ENCODE data around the gene BOLA2B. TPM values are rescaled to one million over a fixed set of nuclear protein-coding genes. Genes with fewer than 3 reads are reported as not detected.
"Not testable (repeated sequence)": the region's sequence is repeated elsewhere in the genome, so short reads cannot be mapped to it uniquely, and the experiment has no call there.

Gene BOLA2B
- total RNA-seq, 1 experiment from 2014 or later = 156 TPM

DNA sequence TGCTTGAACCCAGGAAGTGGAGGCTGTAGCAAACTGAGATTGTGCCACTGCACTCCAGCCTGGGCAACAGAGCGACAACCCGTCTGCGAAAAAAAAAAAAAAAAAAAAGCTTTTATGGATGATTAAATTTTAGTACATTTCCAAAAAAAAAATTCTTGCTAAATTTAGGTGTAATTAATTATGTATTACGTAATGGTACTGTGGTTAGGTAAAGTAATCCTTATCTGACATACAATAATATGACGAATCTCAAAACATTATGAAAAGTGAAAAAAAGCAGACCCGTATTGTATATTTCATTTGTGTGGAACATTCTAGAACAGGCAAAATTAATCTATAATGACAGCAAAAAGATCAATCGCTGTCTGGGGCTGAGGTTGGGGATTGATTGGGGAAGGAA lies 20.4 kb downstream of the BOLA2B start:
- no peaks in the 10 kb centered on the region for H3K9me3 ChIP-seq (replicated peaks)
- no peaks in the 10 kb centered on the region for H3K36me3 ChIP-seq
- no peak overlapping the region for H3K27ac ChIP-seq
- no peak overlapping the region for H3K4me3 ChIP-seq
- no peak for DNase-seq (ENCODE audit: low read depth in 1 of 2, low spot score in 2 of 2)
- H3K27me3 ChIP-seq (replicated peaks) = no peaks in the 10 kb centered on the region
- no peaks in the 10 kb centered on the region for H3K4me1 ChIP-seq (replicated peaks)

GRCh38 chr16:30170145-30170544 lies 23.3 kb downstream of the BOLA2B start:
- H3K4me3 ChIP-seq; H3K36me3 ChIP-seq; H3K9me3 ChIP-seq (replicated peaks); H3K27me3 ChIP-seq (replicated peaks); H3K4me1 ChIP-seq (replicated peaks); H3K27ac ChIP-seq; DNase-seq (ENCODE audit: low read depth in 1 of 2, low spot score in 2 of 2): not testable (repeated sequence)

DNA sequence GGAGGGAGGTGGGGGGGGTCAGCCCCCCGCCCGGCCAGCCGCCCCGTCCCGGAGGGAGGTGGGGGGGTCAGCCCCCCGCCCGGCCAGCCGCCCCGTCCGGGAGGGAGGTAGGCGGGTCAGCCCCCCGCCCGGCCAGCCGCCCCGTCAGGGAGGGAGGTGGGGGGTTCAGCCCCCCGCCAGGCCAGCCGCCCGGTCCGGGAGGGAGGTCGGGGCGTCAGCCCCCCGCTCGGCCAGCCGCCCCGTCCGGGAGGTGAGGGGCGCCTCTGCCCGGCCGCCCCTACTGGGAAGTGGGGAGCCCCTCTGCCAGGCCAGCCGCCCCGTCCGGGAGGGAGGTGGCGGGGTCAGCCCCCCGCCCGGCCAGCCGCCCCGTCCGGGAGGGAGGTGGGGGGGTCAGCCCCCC lies 24.1 kb downstream of the BOLA2B start:
- not testable (repeated sequence) for H3K4me1 ChIP-seq (replicated peaks); H3K9me3 ChIP-seq (replicated peaks); H3K4me3 ChIP-seq; H3K36me3 ChIP-seq; H3K27me3 ChIP-seq (replicated peaks); H3K27ac ChIP-seq; DNase-seq (ENCODE audit: low read depth in 1 of 2, low spot score in 2 of 2)

DNA sequence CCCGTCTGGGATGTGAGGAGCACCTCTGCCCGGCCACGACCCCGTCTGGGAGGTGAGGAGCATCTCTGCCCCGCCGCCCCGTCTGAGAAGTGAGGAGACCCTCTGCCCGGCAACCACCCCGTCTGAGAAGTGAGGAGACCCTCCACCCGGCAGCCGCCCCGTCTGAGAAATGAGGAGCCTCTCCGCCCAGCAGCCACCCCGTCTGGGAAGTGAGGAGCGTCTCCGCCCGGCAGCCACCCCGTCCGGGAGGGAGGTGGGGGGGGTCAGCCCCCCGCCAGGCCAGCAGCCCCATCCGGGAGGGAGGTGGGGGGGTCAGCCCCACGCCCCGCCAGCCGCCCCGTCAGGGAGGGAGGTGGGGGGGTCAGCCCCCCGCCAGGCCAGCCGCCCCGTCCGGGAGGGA lies 24.7 kb downstream of the BOLA2B start:
- H3K4me1 ChIP-seq (replicated peaks); H3K9me3 ChIP-seq (replicated peaks); DNase-seq (ENCODE audit: low read depth in 1 of 2, low spot score in 2 of 2); H3K27me3 ChIP-seq (replicated peaks); H3K4me3 ChIP-seq; H3K36me3 ChIP-seq; H3K27ac ChIP-seq: not testable (repeated sequence)

DNA sequence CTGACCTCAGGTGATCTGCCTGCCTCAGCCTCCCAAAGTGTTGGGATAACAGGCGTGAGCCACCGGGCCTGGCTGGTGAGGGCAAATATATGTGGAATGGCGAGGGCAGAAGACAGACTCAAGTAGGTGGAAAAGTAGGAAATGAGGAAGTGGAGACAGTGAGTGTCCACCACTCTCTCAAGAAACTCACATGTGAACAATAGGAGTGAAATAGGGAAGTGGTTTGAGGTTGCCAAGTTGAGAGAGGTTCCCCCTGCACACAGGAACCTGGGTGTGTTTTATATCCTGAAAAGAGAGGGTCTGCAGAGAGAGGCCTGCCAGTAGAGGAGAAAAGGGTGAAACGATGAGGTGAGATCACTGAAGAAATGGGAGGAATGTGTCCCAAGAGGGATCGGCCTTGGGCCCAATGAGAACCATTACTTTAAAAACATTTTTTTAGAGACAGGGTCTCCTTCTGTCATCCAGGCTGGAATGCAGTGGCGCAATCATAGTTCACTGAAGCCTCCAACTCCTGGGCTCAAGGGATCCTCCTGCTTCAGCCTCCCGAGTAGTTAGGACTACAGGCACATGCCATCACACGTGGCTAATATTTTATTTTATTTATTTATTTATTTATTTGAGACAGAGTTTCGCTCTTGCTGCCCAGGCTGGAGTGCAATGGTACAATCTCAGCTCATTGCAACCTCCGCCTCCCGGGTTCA lies 27.1 kb downstream of the BOLA2B start:
- Histone ChIP-seq H3K36me3 (no peaks in the 10 kb centered on the region), H3K4me3 (no peak overlapping the region)
- no peak for DNase-seq (ENCODE audit: low read depth in 1 of 2, low spot score in 2 of 2)

DNA sequence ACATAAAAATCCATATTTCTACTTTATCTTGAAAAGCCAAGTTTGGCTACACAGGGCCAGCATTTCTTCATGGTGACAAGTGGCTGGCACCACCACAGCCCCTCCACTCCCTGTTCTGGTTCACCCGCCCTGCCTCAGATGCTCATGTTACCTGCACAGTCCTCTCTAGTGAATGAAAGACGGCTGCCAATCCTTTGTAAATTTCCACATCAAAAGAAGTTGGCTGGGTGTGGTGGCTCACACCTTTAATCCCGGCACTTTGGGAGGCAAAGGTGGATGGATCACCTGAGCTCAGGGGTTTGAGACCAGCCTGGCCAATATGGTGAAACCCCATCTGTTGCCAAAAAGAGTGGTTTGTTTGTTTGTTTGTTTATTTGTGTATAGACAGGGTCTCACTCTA lies 29.9 kb downstream of the BOLA2B start:
- no peaks in the 10 kb centered on the region for H3K4me1 ChIP-seq (replicated peaks)
- no peak overlapping the region for H3K27ac ChIP-seq
- no peak for DNase-seq (ENCODE audit: low read depth in 1 of 2, low spot score in 2 of 2)
- H3K9me3 ChIP-seq (replicated peaks) = no peaks in the 10 kb centered on the region
- no peak overlapping the region for H3K4me3 ChIP-seq
- H3K36me3 ChIP-seq = no peaks in the 10 kb centered on the region
- H3K27me3 ChIP-seq (replicated peaks) = no peaks in the 10 kb centered on the region

More for the DNA sequence above, 27.1 kb downstream of the BOLA2B start:
- H3K4me1 ChIP-seq (replicated peaks) = no peaks in the 10 kb centered on the region
- no peaks in the 10 kb centered on the region for H3K9me3 ChIP-seq (replicated peaks)
- H3K27ac ChIP-seq = no peak overlapping the region
- H3K27me3 ChIP-seq (replicated peaks) = no peaks in the 10 kb centered on the region

- no peaks in the 10 kb centered on the region for H3K27me3 ChIP-seq (replicated peaks)
- no peaks in the 10 kb centered on the region for H3K9me3 ChIP-seq (replicated peaks)
- DNase-seq (ENCODE audit: low read depth in 1 of 2, low spot score in 2 of 2) = no peak
- H3K27ac ChIP-seq = no peak overlapping the region
- H3K4me1 ChIP-seq (replicated peaks) = no peaks in the 10 kb centered on the region
- H3K4me3 ChIP-seq = no peak overlapping the region
- H3K36me3 ChIP-seq = no peaks in the 10 kb centered on the region
Measured at GRCh38 chr16:30157214-30157613, 36.3 kb downstream of the BOLA2B start.

DNA sequence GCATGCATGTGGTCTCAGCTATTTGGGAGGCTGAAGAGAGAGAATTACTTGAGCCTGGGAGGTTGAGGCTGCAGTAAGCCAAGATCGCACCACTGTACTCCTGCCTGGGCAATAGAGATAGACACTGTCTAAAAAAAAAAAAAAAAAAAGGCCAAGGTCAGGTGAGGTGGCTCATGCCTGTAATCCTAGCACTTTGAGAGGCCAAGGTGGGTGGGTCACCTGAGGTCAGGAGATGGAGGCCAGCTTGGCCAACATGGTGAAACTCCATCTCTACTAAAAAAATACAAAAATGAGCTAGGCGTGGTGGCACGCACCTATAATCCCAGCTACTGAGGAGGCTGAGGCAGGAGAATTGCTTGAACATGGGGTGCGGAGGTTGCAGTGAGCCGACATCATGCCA lies 38.3 kb downstream of the BOLA2B start:
- no peak overlapping the region for H3K4me3 ChIP-seq
- DNase-seq (ENCODE audit: low read depth in 1 of 2, low spot score in 2 of 2) = no peak
- no peaks in the 10 kb centered on the region for H3K4me1 ChIP-seq (replicated peaks)
- no peaks in the 10 kb centered on the region for H3K27me3 ChIP-seq (replicated peaks)
- H3K36me3 ChIP-seq = no peaks in the 10 kb centered on the region
- H3K9me3 ChIP-seq (replicated peaks) = no peaks in the 10 kb centered on the region
- no peak overlapping the region for H3K27ac ChIP-seq

DNA sequence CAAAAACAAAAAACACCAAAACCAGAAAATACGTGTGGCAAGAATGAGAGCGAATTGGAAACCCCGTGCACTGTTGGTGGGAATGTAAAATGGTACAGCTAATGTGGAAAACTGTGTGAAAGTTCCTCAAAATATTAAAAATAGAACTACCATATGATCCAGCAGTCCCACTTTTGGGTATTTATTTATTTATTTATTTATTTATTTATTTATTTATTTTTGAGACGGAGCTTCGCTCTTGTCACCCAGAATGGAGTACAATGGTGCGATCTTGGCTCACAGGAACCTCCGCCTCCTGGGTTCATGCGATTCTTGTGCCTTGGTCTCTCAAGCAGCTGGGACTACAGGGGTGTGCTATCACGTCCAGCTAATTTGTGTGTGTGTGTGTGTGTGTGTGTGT lies 40.9 kb downstream of the BOLA2B start:
- DNase-seq (ENCODE audit: low read depth in 1 of 2, low spot score in 2 of 2) = no peak
- H3K4me3 ChIP-seq = no peak overlapping the region
- H3K9me3 ChIP-seq (replicated peaks) = peaks cover 14% of the 10 kb centered on the region
- no peaks in the 10 kb centered on the region for H3K36me3 ChIP-seq
- no peak overlapping the region for H3K27ac ChIP-seq
- no peaks in the 10 kb centered on the region for H3K4me1 ChIP-seq (replicated peaks)
- no peaks in the 10 kb centered on the region for H3K27me3 ChIP-seq (replicated peaks)

GRCh38 chr16:30151091-30151490 lies 42.4 kb downstream of the BOLA2B start:
- Histone ChIP-seq H3K9me3 (replicated peaks) (peaks cover 14% of the 10 kb centered on the region), H3K27ac (no peak overlapping the region), H3K4me1 (replicated peaks) (no peaks in the 10 kb centered on the region), H3K27me3 (replicated peaks) (no peaks in the 10 kb centered on the region), H3K4me3 (no peak overlapping the region), H3K36me3 (no peaks in the 10 kb centered on the region)
- no peak for DNase-seq (ENCODE audit: low read depth in 1 of 2, low spot score in 2 of 2)

DNA sequence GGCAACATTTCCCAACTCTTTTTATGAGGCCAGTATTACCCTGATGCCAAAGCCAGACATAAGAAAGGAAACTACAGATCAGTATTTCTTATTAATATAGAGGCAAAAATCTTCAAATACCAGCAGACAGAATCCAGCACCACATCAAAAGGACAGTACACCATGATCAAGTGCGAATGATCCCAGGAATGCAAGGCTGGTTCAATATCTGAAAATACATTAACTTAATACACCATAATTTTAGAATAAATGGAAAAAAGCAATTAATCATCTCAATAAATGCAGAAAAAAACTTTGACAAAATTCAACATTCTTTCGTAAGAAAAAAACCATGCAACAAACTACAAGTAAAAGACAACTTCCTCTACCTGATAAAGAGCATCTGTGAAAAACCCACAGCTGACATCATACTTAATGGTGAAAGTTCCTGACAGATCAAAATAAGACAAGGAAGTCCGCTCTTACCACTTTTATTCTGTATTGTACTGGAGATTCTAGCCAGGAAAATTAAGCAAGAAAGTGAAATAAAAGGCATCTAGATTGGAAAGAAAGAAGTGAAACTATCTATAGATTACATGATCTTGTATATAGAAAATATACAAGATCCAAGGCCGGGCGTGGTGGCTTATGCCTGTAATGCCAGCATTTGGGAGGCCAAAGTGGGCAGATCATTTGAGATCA lies 44.1 kb downstream of the BOLA2B start:
- Histone ChIP-seq H3K36me3 (no peaks in the 10 kb centered on the region), H3K27ac (no peak overlapping the region), H3K9me3 (replicated peaks) (peaks cover 14% of the 10 kb centered on the region), H3K27me3 (replicated peaks) (no peaks in the 10 kb centered on the region), H3K4me1 (replicated peaks) (no peaks in the 10 kb centered on the region), H3K4me3 (no peak overlapping the region)
- no peak for DNase-seq (ENCODE audit: low read depth in 1 of 2, low spot score in 2 of 2)

- H3K9me3 ChIP-seq (replicated peaks) = peaks cover 14% of the 10 kb centered on the region
- H3K27ac ChIP-seq = no peak overlapping the region
- no peak for DNase-seq (ENCODE audit: low read depth in 1 of 2, low spot score in 2 of 2)
- no peak overlapping the region for H3K4me3 ChIP-seq
- no peaks in the 10 kb centered on the region for H3K4me1 ChIP-seq (replicated peaks)
- no peaks in the 10 kb centered on the region for H3K27me3 ChIP-seq (replicated peaks)
- H3K36me3 ChIP-seq = no peaks in the 10 kb centered on the region
Measured at GRCh38 chr16:30147843-30148510, 45.5 kb downstream of the BOLA2B start.

- no peak for DNase-seq (ENCODE audit: low read depth in 1 of 2, low spot score in 2 of 2)
- Histone ChIP-seq H3K9me3 (replicated peaks) (peaks cover 14% of the 10 kb centered on the region), H3K27ac (no peak overlapping the region), H3K36me3 (no peaks in the 10 kb centered on the region), H3K27me3 (replicated peaks) (no peaks in the 10 kb centered on the region), H3K4me3 (no peak overlapping the region), H3K4me1 (replicated peaks) (no peaks in the 10 kb centered on the region)
Measured at GRCh38 chr16:30145657-30146056, 47.8 kb downstream of the BOLA2B start.

GRCh38 chr16:30144917-30145316 lies 48.5 kb downstream of the BOLA2B start:
- Histone ChIP-seq H3K27me3 (replicated peaks) (no peaks in the 10 kb centered on the region), H3K4me3 (no peak overlapping the region), H3K27ac (no peak overlapping the region), H3K4me1 (replicated peaks) (no peaks in the 10 kb centered on the region), H3K36me3 (no peaks in the 10 kb centered on the region), H3K9me3 (replicated peaks) (peaks cover 14% of the 10 kb centered on the region)
- no peak for DNase-seq (ENCODE audit: low read depth in 1 of 2, low spot score in 2 of 2)

All from SJSA1 (cell line).